SKM-1 treated with dmso at 0.1 percent for 144 hours (cell line): ENCODE data around the gene MBD2.

Experiments used
- DNase-seq: peaks from one replicate; lab custom pipeline; 2025; ENCODE audit not compliant: unreplicated experiment; lab: John Stamatoyannopoulos, UW

The MBD2 gene

GRCh38 chr18:54202851-54203250 is 21.6 kb downstream of the MBD2 start:
- DNase-seq, result no peak

GRCh38 chr18:54197747-54198411 is 26.6 kb downstream of the MBD2 start:
- DNase-seq, result no peak

- DNase-seq, result no peak
Observed at GRCh38 chr18:54193786-54194185, 30.7 kb downstream of the MBD2 start.

- no peak for DNase-seq
Observed at GRCh38 chr18:54192900-54193299, 31.6 kb downstream of the MBD2 start.

- no peak for DNase-seq
Observed at GRCh38 chr18:54192415-54192814, 32.1 kb downstream of the MBD2 start.

- no peak for DNase-seq
Observed at GRCh38 chr18:54191352-54191751, 33.1 kb downstream of the MBD2 start.

- DNase-seq, result no peak
Observed at GRCh38 chr18:54187372-54187771, 37.1 kb downstream of the MBD2 start.

- no peak for DNase-seq
Observed at GRCh38 chr18:54184836-54185235, 39.6 kb downstream of the MBD2 start.

GRCh38 chr18:54183390-54183789 is 41.1 kb downstream of the MBD2 start:
- no peak for DNase-seq

- no peak for DNase-seq
Observed at GRCh38 chr18:54181856-54182602, 42.4 kb downstream of the MBD2 start.

GRCh38 chr18:54173980-54174630 is 50.4 kb downstream of the MBD2 start:
- no peak for DNase-seq

- DNase-seq, result no peak
Observed at GRCh38 chr18:54173250-54173649, 51.2 kb downstream of the MBD2 start.

- DNase-seq, result no peak
Observed at GRCh38 chr18:54169431-54170403, 54.8 kb downstream of the MBD2 start.

- no peak for DNase-seq
Observed at GRCh38 chr18:54165450-54165849, 59.0 kb downstream of the MBD2 start.

GRCh38 chr18:54163453-54163852 is 61.0 kb downstream of the MBD2 start:
- no peak for DNase-seq

GRCh38 chr18:54162431-54162830 is 62.0 kb downstream of the MBD2 start:
- no peak for DNase-seq

GRCh38 chr18:54161267-54161666 is 63.2 kb downstream of the MBD2 start:
- no peak for DNase-seq

GRCh38 chr18:54159906-54160305 is 64.6 kb downstream of the MBD2 start:
- DNase-seq, result no peak

- DNase-seq, result no peak
Observed at GRCh38 chr18:54157646-54158385, 66.7 kb downstream of the MBD2 start.

GRCh38 chr18:54155412-54155811 is 69.1 kb downstream of the MBD2 start:
- no peak for DNase-seq
